Loucy (cell line): ENCODE results near the gene DUSP28.

ENCODE experiments used
- H2AFZ ChIP-seq: fragments of 200-600 bp; sonication (generic); 2 replicates; pipeline ENCODE4 v1.6.0; 2016; ENCODE audit warnings: antibody characterized with exemption, mild to moderate bottlenecking, low read length, moderate library complexity
- H3F3A ChIP-seq: fragments of 200-600 bp; 2 replicates; pipeline ENCODE4 v1.6.0; 2016; ENCODE audit warnings: antibody characterized with exemption, low read depth, mild to moderate bottlenecking
- H3K27me3 ChIP-seq: fragments of 200-600 bp; sonication (generic); 2 replicates; pipeline ENCODE4 v1.6.1; 2014; ENCODE audit warnings: low read length, mild to moderate bottlenecking; ENCODE audit not compliant: insufficient read depth, poor library complexity, severe bottlenecking
- H3K36me3 ChIP-seq: fragments of 200-600 bp; sonication (generic); 2 replicates; pipeline ENCODE4 v1.6.1; 2016; ENCODE audit warnings: low read length; ENCODE audit not compliant: insufficient read depth
- H3K4me1 ChIP-seq: fragments of 200-600 bp; sonication (generic); 2 replicates; pipeline ENCODE4 v1.5.1; 2014; ENCODE audit warnings: low read length, mild to moderate bottlenecking; ENCODE audit not compliant: insufficient read depth, poor library complexity, severe bottlenecking
- H3K4me2 ChIP-seq: fragments of 200-600 bp; sonication (generic); 2 replicates; pipeline ENCODE4 v1.6.0; 2014; ENCODE audit warnings: antibody characterized with exemption, low read length, low read depth, mild to moderate bottlenecking; ENCODE audit not compliant: poor library complexity, severe bottlenecking
- H3K4me3 ChIP-seq: fragments of 200-600 bp; sonication (generic); 2 replicates; pipeline ENCODE4 v1.5.1; 2014; ENCODE audit warnings: low read length, mild to moderate bottlenecking, mixed read lengths; ENCODE audit not compliant: poor library complexity, severe bottlenecking
- H3K79me2 ChIP-seq: fragments of 200-600 bp; sonication (generic); 2 replicates; pipeline ENCODE4 v1.6.1; 2014; ENCODE audit warnings: low read length; ENCODE audit not compliant: insufficient read depth
- H3K9ac ChIP-seq: fragments of 200-600 bp; sonication (generic); 2 replicates; pipeline ENCODE4 v1.6.0; 2014; ENCODE audit warnings: mild to moderate bottlenecking, low read depth, low read length, moderate library complexity; ENCODE audit not compliant: poor library complexity, severe bottlenecking
- H3K9me2 ChIP-seq: fragments of 200-600 bp; sonication (generic); replicated peaks from 2 replicates; pipeline ENCODE4 v1.6.1; 2016; ENCODE audit warnings: low read depth, low read length, mixed read lengths
- H3K9me3 ChIP-seq: fragments of 200-600 bp; sonication (generic); 2 replicates; pipeline ENCODE4 v1.6.1; 2014; ENCODE audit warnings: mild to moderate bottlenecking, antibody characterized with exemption, low read length, low read depth; ENCODE audit not compliant: insufficient read depth
- H4K20me1 ChIP-seq: fragments of 200-600 bp; sonication (generic); 2 replicates; pipeline ENCODE4 v1.6.0; 2014; ENCODE audit warnings: antibody characterized with exemption, low read length, mild to moderate bottlenecking; ENCODE audit not compliant: insufficient read depth, poor library complexity, severe bottlenecking
- CTCF ChIP-seq: fragments of 200-600 bp; sonication (generic); conservative IDR thresholded peaks from 2 replicates; pipeline ENCODE4 v1.5.1; 2014; ENCODE audit warnings: mild to moderate bottlenecking, antibody characterized with exemption, low read length
- EZH2phosphoT487 ChIP-seq: fragments of 200-600 bp; IDR thresholded peaks from 2 replicates; pipeline ENCODE4 v1.6.1; 2018; ENCODE audit warnings: antibody characterized with exemption, mild to moderate bottlenecking, moderate library complexity, borderline replicate concordance

The DUSP28 gene

GRCh38 chr2:240601061-240601830, 41.1 kb downstream of the DUSP28 start:
- no peaks in the 10 kb centered on the region for H4K20me1 ChIP-seq
- H3K4me1 ChIP-seq, result no peaks in the 10 kb centered on the region
- no peaks in the 10 kb centered on the region for H3K9me2 ChIP-seq
- no peak overlapping the region for H3K4me3 ChIP-seq
- H3K79me2 ChIP-seq, result no peaks in the 10 kb centered on the region
- TF ChIP-seq EZH2phosphoT487 (no peak), CTCF (no peak)
- H3K36me3 ChIP-seq, result peaks cover 11% of the 10 kb centered on the region; the same call in 1 of the 2 replicates
- no peaks in the 10 kb centered on the region for H3F3A ChIP-seq
- no peak overlapping the region for H3K4me2 ChIP-seq
- no peak overlapping the region for H3K9ac ChIP-seq
- H3K9me3 ChIP-seq, result no peaks in the 10 kb centered on the region
- H2AFZ ChIP-seq, result no peak overlapping the region
- no peaks in the 10 kb centered on the region for H3K27me3 ChIP-seq

GRCh38 chr2:240601831-240602160, 41.6 kb downstream of the DUSP28 start:
- H3K4me3 ChIP-seq, result no peak overlapping the region
- no peaks in the 10 kb centered on the region for H3K79me2 ChIP-seq
- no peaks in the 10 kb centered on the region for H3K9me2 ChIP-seq
- no peaks in the 10 kb centered on the region for H4K20me1 ChIP-seq
- no peaks in the 10 kb centered on the region for H3K9me3 ChIP-seq
- H3K9ac ChIP-seq, result no peak overlapping the region
- peaks cover 11% of the 10 kb centered on the region; the same call in 1 of the 2 replicates for H3K36me3 ChIP-seq
- H3K27me3 ChIP-seq, result no peaks in the 10 kb centered on the region
- H3K4me1 ChIP-seq, result no peaks in the 10 kb centered on the region
- H2AFZ ChIP-seq, result no peak overlapping the region
- TF ChIP-seq EZH2phosphoT487 (no peak), CTCF (no peak)
- H3K4me2 ChIP-seq, result no peak overlapping the region
- no peaks in the 10 kb centered on the region for H3F3A ChIP-seq

GRCh38 chr2:240602266-240603050, 42.3 kb downstream of the DUSP28 start:
- TF ChIP-seq EZH2phosphoT487 (no peak), CTCF (no peak)
- Histone ChIP-seq H3K4me3 (no peak overlapping the region), H4K20me1 (no peaks in the 10 kb centered on the region), H2AFZ (no peak overlapping the region), H3K9me2 (no peaks in the 10 kb centered on the region), H3K4me1 (no peaks in the 10 kb centered on the region), H3F3A (no peaks in the 10 kb centered on the region), H3K27me3 (no peaks in the 10 kb centered on the region), H3K79me2 (no peaks in the 10 kb centered on the region), H3K4me2 (no peak overlapping the region), H3K36me3 (peaks cover 11% of the 10 kb centered on the region; the same call in 1 of the 2 replicates), H3K9ac (no peak overlapping the region), H3K9me3 (no peaks in the 10 kb centered on the region)
